Coronary artery (tissue), 2 donors: ENCODE data around the gene SLC51B.
"Not testable (repeated sequence)": the region's sequence is repeated elsewhere in the genome, so short reads cannot be mapped to it uniquely, and the experiment has no call there.

ENCODE experiments used
- DNase-seq: peaks from one replicate; pipeline ENCODE4 v3.0.0-alpha.2; 2017; ENCODE audit warnings: low spot score
- H3K27ac ChIP-seq, 2 donors: fragments of 200-600 bp; sonication (generic); one replicate each; pipeline ENCODE4 v1.5.1; 2016 to 2019
- H3K4me3 ChIP-seq: fragments of 200-600 bp; sonication (generic); 2 replicates; pipeline ENCODE4 v1.5.1; 2016; ENCODE audit warnings: mild to moderate bottlenecking, moderate library complexity
- CTCF ChIP-seq: fragments of 200-600 bp; sonication (generic); IDR thresholded peaks from one replicate; pipeline ENCODE4 v1.5.1; 2019; ENCODE audit warnings: antibody characterized with exemption

Gene SLC51B

GRCh38 chr15:65041787-65042186 lies 3.4 kb upstream of the SLC51B start:
- no peak for TF ChIP-seq CTCF
- Histone ChIP-seq H3K4me3 (no peak overlapping the region), H3K27ac (no peak overlapping the region)
- DNase-seq: no peak

DNA sequence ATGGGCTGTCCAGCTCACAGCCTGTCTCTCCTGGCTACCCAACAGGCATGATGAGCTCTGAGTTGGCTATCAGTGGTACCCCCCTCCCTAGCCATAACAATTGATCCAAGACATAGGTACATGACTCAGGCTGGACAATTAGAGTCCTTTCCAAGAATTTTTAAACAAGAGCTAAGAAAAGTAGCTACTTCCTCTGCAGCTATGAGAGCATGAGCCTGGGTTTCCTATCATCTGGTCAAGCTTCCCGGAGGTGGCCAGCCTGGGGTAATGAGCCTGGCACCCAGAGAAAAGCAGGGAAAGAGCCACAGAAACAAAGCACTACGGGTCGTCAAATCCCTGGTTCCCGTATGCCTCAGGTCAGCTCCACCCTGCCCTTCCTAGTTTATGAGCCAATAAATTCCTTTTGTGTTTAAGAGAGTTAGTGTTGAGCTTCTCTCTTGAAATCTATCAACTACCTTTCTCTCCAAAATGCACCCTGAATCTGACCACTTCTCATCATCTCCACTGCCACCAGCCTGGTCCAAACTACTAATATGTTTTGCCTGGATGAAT lies 2.3 kb upstream of the SLC51B start:
- no peak overlapping the region for H3K27ac ChIP-seq
- DNase-seq: no peak

DNA sequence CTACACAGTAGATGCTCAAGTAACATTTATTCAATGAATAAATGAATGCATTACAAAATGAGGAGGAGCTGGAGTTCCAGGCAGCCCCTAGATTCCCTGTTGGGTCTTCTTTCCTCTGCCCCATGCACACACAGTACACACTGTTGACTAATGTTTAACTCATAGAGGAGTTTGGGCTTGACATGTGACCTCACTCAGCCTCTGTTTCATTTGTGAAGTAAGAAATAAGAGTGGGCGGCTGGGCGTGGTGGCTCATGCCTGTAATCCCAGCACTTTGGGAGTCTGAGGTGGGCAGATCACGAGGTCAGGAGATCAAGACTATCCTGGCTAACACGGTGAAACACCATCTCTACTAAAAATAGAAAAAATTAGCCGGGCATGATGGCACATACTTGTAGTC lies 969 bp upstream of the SLC51B start:
- H3K4me3 ChIP-seq, H3K27ac ChIP-seq, DNase-seq: not testable (repeated sequence)

More for the DNA sequence above, 2.3 kb upstream of the SLC51B start:
- no peak overlapping the region for H3K4me3 ChIP-seq
- TF ChIP-seq CTCF: no peak

GRCh38 chr15:65048241-65048640 lies 3.1 kb downstream of the SLC51B start:
- Histone ChIP-seq H3K27ac (no peak overlapping the region), H3K4me3 (no peak overlapping the region)
- no peak for TF ChIP-seq CTCF
- no peak for DNase-seq

GRCh38 chr15:65049418-65049840 lies 4.2 kb downstream of the SLC51B start:
- DNase-seq: peak; percentile 91
- peak overlapping the region; percentile 51 for H3K4me3 ChIP-seq
- no peak for TF ChIP-seq CTCF
- peak overlapping the region in 1 of 2 donors; percentile 54 for H3K27ac ChIP-seq

DNA sequence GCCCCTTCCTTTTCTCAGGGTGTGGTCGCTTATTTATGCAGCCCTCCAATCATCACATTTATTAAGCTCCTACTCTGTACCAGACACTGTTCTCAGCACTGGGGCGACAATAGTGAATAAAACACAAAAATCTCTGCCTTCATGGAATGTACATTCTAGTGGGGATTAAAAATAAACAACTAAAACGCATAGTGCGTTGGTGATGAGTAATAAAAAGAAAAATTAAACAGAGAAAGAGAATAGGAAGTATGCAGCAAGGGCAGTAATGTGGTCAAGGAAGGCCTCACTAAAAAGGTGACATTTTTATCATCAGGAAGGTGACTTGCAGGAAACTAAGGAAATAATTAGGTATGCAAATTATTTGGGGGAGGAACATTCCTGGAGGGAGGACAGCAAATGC lies 5.1 kb downstream of the SLC51B start:
- Histone ChIP-seq H3K27ac (peak overlapping the region in 1 of 2 donors; percentile 54), H3K4me3 (no peak overlapping the region)
- TF ChIP-seq CTCF: no peak
- no peak for DNase-seq

GRCh38 chr15:65051266-65051665 lies 6.1 kb downstream of the SLC51B start:
- no peak for DNase-seq
- TF ChIP-seq CTCF: no peak
- Histone ChIP-seq H3K4me3 (no peak overlapping the region), H3K27ac (peak overlapping the region in 1 of 2 donors; percentile 61)

DNA sequence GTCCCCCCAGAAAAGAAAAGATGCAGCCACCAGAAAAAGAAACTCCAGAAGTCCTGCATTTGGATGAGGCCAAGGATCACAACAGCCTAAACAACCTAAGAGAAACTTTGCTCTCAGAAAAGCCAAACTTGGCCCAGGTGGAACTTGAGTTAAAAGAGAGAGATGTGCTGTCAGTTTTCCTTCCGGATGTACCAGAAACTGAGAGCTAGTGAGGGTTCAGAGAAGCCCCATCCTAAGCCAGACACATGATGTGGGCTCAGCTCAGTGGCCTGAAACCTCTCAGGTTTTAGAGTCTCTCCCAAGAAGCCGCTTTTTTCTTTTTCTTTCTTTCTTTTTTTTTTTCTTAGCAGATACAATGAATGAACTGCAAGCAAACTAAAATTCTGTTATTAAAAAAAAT lies 7.8 kb downstream of the SLC51B start:
- no peak for DNase-seq
- no peak for TF ChIP-seq CTCF
- H3K27ac ChIP-seq: peak overlapping the region in 1 of 2 donors; percentile 10
- no peak overlapping the region for H3K4me3 ChIP-seq
